ENCODE data around the gene TTYH2. TPM values are rescaled to one million over a fixed set of nuclear protein-coding genes. Genes with fewer than 3 reads are reported as not detected.

The TTYH2 gene
- total and polyA plus RNA-seq, 5 experiments from 2014 or later = 0.57 to 9.6 (median 2.2) TPM

- POLR2A ChIA-PET = no interaction called here
- Mint-ChIP-seq H3K27ac (no peak overlapping the region), H3K27me3 (no peaks in the 10 kb centered on the region), H3K4me3 (no peak overlapping the region), H3K4me1 (peaks cover 0 to 13% (median 6%) of the 10 kb centered on the region in 4 donors), H3K9me3 (no peaks in the 10 kb centered on the region), H3K36me3 (peaks cover 0 to 8% (median 7%) of the 10 kb centered on the region in 3 donors)
- DNase-seq (no peak), ATAC-seq (no peak)
Measured at GRCh38 chr17:74220219-74220618, 6.8 kb downstream of the TTYH2 start.

GRCh38 chr17:74220946-74221818, 7.8 kb downstream of the TTYH2 start:
- no peak overlapping the region for H3K27ac Mint-ChIP-seq
- DNase-seq (no peak), ATAC-seq (no peak)
- H3K27me3 Mint-ChIP-seq = no peaks in the 10 kb centered on the region
- POLR2A ChIA-PET = no interaction called here
- no peak overlapping the region for H3K4me3 Mint-ChIP-seq
- peaks cover 0 to 5% (median 1%) of the 10 kb centered on the region in 4 donors for H3K4me1 Mint-ChIP-seq
- peaks cover 0 to 8% (median 8%) of the 10 kb centered on the region in 3 donors for H3K36me3 Mint-ChIP-seq
- no peaks in the 10 kb centered on the region for H3K9me3 Mint-ChIP-seq

- Mint-ChIP-seq H3K9me3 (no peaks in the 10 kb centered on the region), H3K4me3 (no peak overlapping the region), H3K36me3 (peaks cover 0 to 11% (median 8%) of the 10 kb centered on the region in 3 donors), H3K27ac (no peak overlapping the region), H3K27me3 (no peaks in the 10 kb centered on the region), H3K4me1 (no peaks in the 10 kb centered on the region)
- DNase-seq (no peak), ATAC-seq (no peak)
- POLR2A ChIA-PET = interaction anchor here (0.9 to 1.1 kb wide), 2 partner anchors 9 to 19 kb away, joined by 3 to 5 read pairs; partner anchors contain the start of genes RPL38 and TTYH2
Measured at GRCh38 chr17:74222399-74222798, 9.0 kb downstream of the TTYH2 start.

GRCh38 chr17:74223901-74224300, 10.5 kb downstream of the TTYH2 start:
- Mint-ChIP-seq H3K4me3 (no peak overlapping the region), H3K27ac (no peak overlapping the region), H3K9me3 (no peaks in the 10 kb centered on the region), H3K36me3 (peaks cover 0 to 9% (median 8%) of the 10 kb centered on the region in 3 donors), H3K4me1 (peaks cover 0 to 2% (median 0%) of the 10 kb centered on the region in 4 donors), H3K27me3 (no peaks in the 10 kb centered on the region)
- no peak for DNase-seq
- POLR2A ChIA-PET = no interaction called here
- no peak for ATAC-seq

- Mint-ChIP-seq H3K4me1 (peaks cover 0 to 2% (median 0%) of the 10 kb centered on the region in 4 donors), H3K4me3 (no peak overlapping the region), H3K27me3 (no peaks in the 10 kb centered on the region), H3K27ac (no peak overlapping the region), H3K36me3 (peaks cover 0 to 12% (median 2%) of the 10 kb centered on the region in 3 donors), H3K9me3 (no peaks in the 10 kb centered on the region)
- DNase-seq = no peak
- POLR2A ChIA-PET = interaction anchor here (0.6 kb wide), 1 partner anchor 56 kb away, joined by 4 read pairs; no protein-coding TSS in a partner anchor
- no peak for ATAC-seq
Measured at GRCh38 chr17:74224959-74225725, 11.8 kb downstream of the TTYH2 start.

- DNase-seq (no peak), ATAC-seq (no peak)
- peak overlapping the region in 1 of 10 donors; percentile 25 for H3K27ac Mint-ChIP-seq
- no peaks in the 10 kb centered on the region for H3K27me3 Mint-ChIP-seq
- H3K4me3 Mint-ChIP-seq = no peak overlapping the region
- H3K4me1 Mint-ChIP-seq = peaks cover 0 to 2% (median 0%) of the 10 kb centered on the region in 4 donors
- H3K9me3 Mint-ChIP-seq = no peaks in the 10 kb centered on the region
- POLR2A ChIA-PET = no interaction called here
- H3K36me3 Mint-ChIP-seq = peaks cover 0 to 14% (median 4%) of the 10 kb centered on the region in 3 donors
Measured at GRCh38 chr17:74226252-74226651, 12.9 kb downstream of the TTYH2 start.

GRCh38 chr17:74227271-74228080, 14.1 kb downstream of the TTYH2 start:
- H3K36me3 Mint-ChIP-seq = peaks cover 0 to 17% (median 4%) of the 10 kb centered on the region in 3 donors

GRCh38 chr17:74228306-74228978, 15.1 kb downstream of the TTYH2 start:
- POLR2A ChIA-PET = no interaction called here
- no peak for DNase-seq
- Mint-ChIP-seq H3K9me3 (no peaks in the 10 kb centered on the region), H3K36me3 (peaks cover 0 to 17% (median 2%) of the 10 kb centered on the region in 3 donors), H3K4me3 (no peak overlapping the region), H3K4me1 (peaks cover 0 to 2% (median under 1%) of the 10 kb centered on the region in 4 donors), H3K27me3 (no peaks in the 10 kb centered on the region), H3K27ac (peak overlapping the region in 3 of 10 donors; percentile 49 to 79 (median 61))
- no peak for ATAC-seq

More at GRCh38 chr17:74227271-74228080, 14.1 kb downstream of the TTYH2 start:
- H3K4me1 Mint-ChIP-seq = peaks cover 0 to 2% (median 0%) of the 10 kb centered on the region in 4 donors
- H3K9me3 Mint-ChIP-seq = no peaks in the 10 kb centered on the region
- no peak overlapping the region for H3K4me3 Mint-ChIP-seq
- ATAC-seq = no peak
- no peak for DNase-seq
- POLR2A ChIA-PET = no interaction called here
- peak overlapping the region in 1 of 10 donors; percentile 61 for H3K27ac Mint-ChIP-seq
- no peaks in the 10 kb centered on the region for H3K27me3 Mint-ChIP-seq

GRCh38 chr17:74230896-74231295, 17.5 kb downstream of the TTYH2 start:
- POLR2A ChIA-PET = no interaction called here
- peaks cover 0 to 12% (median 2%) of the 10 kb centered on the region in 3 donors for H3K36me3 Mint-ChIP-seq
- H3K4me1 Mint-ChIP-seq = peaks cover 0 to 12% (median 1%) of the 10 kb centered on the region in 4 donors
- DNase-seq = no peak
- no peak for ATAC-seq
- no peaks in the 10 kb centered on the region for H3K9me3 Mint-ChIP-seq
- no peaks in the 10 kb centered on the region for H3K27me3 Mint-ChIP-seq
- H3K27ac Mint-ChIP-seq = no peak overlapping the region
- no peak overlapping the region for H3K4me3 Mint-ChIP-seq

GRCh38 chr17:74231928-74232907, 18.8 kb downstream of the TTYH2 start:
- H3K4me3 Mint-ChIP-seq = no peak overlapping the region
- peaks cover 0 to 8% (median 2%) of the 10 kb centered on the region in 3 donors for H3K36me3 Mint-ChIP-seq
- H3K9me3 Mint-ChIP-seq = no peaks in the 10 kb centered on the region
- no peak overlapping the region for H3K27ac Mint-ChIP-seq
- no peak for DNase-seq
- no peak for ATAC-seq
- H3K4me1 Mint-ChIP-seq = peaks cover 0 to 12% (median 1%) of the 10 kb centered on the region in 4 donors
- POLR2A ChIA-PET = interaction anchor here (0.6 kb wide), 1 partner anchor 311 kb away, joined by 3 read pairs; no protein-coding TSS in a partner anchor
- H3K27me3 Mint-ChIP-seq = no peaks in the 10 kb centered on the region

- ATAC-seq = no peak
- Mint-ChIP-seq H3K27ac (peak overlapping the region in 1 of 10 donors; percentile 9), H3K36me3 (peaks cover 0 to 8% (median 2%) of the 10 kb centered on the region in 3 donors), H3K9me3 (no peaks in the 10 kb centered on the region), H3K4me3 (no peak overlapping the region), H3K4me1 (peaks cover 0 to 12% (median under 1%) of the 10 kb centered on the region in 4 donors), H3K27me3 (no peaks in the 10 kb centered on the region)
- no peak for DNase-seq
- POLR2A ChIA-PET = no interaction called here
Measured at GRCh38 chr17:74233937-74234336, 20.6 kb downstream of the TTYH2 start.
